Activated T-cell treated with anti-CD3 and anti-CD28 coated beads, Interleukin-2, amount 50 U/mL, for 1 hour (primary cell): Measurements from ENCODE around the gene MYH14.
"Not testable (repeated sequence)": the region's sequence is repeated elsewhere in the genome, so short reads cannot be mapped to it uniquely, and the experiment has no call there.

ENCODE experiments used
- DNase-seq: peaks from one replicate; pipeline ENCODE4 v3.0.0-alpha.2; 2020

MYH14 gene

GRCh38 chr19:50230379-50231351 is 27.2 kb downstream of the MYH14 start:
- DNase-seq, result no peak

GRCh38 chr19:50231417-50231816 is 28.0 kb downstream of the MYH14 start:
- DNase-seq, result not testable (repeated sequence)

GRCh38 chr19:50231821-50232220 is 28.4 kb downstream of the MYH14 start:
- no peak for DNase-seq

GRCh38 chr19:50232600-50232999 is 29.2 kb downstream of the MYH14 start:
- no peak for DNase-seq

- no peak for DNase-seq
These were observed 30.0 kb downstream of the MYH14 start for GRCh38 chr19:50233308-50233910.

- DNase-seq, result not testable (repeated sequence)
These were observed 34.1 kb downstream of the MYH14 start for GRCh38 chr19:50237493-50237892.

- no peak for DNase-seq
These were observed 34.6 kb downstream of the MYH14 start for GRCh38 chr19:50238043-50238442.

- no peak for DNase-seq
These were observed 36.6 kb downstream of the MYH14 start for GRCh38 chr19:50239921-50240590.

GRCh38 chr19:50242581-50242980 is 39.2 kb downstream of the MYH14 start:
- no peak for DNase-seq

GRCh38 chr19:50244695-50245094 is 41.3 kb downstream of the MYH14 start:
- no peak for DNase-seq

- no peak for DNase-seq
These were observed 45.0 kb downstream of the MYH14 start for GRCh38 chr19:50248413-50248812.

GRCh38 chr19:50248826-50249225 is 45.4 kb downstream of the MYH14 start:
- DNase-seq, result no peak

GRCh38 chr19:50249636-50250035 is 46.2 kb downstream of the MYH14 start:
- DNase-seq, result no peak

- DNase-seq, result no peak
These were observed 47.2 kb downstream of the MYH14 start for GRCh38 chr19:50250450-50251136.

- DNase-seq, result peak; percentile 36
These were observed 48.9 kb downstream of the MYH14 start for GRCh38 chr19:50252111-50252886.

- DNase-seq, result no peak
These were observed 49.5 kb downstream of the MYH14 start for GRCh38 chr19:50252887-50253268.

GRCh38 chr19:50255115-50255514 is 51.7 kb downstream of the MYH14 start:
- no peak for DNase-seq

- no peak for DNase-seq
These were observed 53.7 kb downstream of the MYH14 start for GRCh38 chr19:50257141-50257540.

- DNase-seq, result no peak
These were observed 55.5 kb downstream of the MYH14 start for GRCh38 chr19:50258918-50259372.

GRCh38 chr19:50261446-50261970 is 58.1 kb downstream of the MYH14 start:
- DNase-seq, result no peak

GRCh38 chr19:50263176-50263575 is 59.8 kb downstream of the MYH14 start:
- no peak for DNase-seq
